ENCODE results near the gene ACAD8.

DNA sequence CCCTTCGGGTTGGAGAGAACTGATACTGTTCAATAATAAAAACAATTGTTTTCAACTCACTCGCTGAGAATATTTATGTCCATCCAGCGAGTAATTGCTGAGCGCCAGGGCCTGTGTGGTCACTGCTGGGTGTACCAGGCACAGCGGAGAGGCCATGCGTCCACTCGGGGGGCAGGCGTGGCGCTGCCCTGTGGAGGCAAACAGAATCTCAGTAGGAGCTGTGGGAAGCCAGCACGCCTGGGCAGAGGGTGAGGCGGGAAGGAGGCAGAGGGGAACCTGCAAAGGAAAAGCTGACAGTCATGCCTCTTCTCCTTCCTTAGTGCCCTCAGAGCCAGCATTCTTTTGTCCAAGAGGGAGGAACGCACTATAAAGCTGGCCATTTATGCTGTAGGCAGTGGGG, 34.2 kb downstream of the ACAD8 start:
- TF ChIP-seq, protein P1, sequence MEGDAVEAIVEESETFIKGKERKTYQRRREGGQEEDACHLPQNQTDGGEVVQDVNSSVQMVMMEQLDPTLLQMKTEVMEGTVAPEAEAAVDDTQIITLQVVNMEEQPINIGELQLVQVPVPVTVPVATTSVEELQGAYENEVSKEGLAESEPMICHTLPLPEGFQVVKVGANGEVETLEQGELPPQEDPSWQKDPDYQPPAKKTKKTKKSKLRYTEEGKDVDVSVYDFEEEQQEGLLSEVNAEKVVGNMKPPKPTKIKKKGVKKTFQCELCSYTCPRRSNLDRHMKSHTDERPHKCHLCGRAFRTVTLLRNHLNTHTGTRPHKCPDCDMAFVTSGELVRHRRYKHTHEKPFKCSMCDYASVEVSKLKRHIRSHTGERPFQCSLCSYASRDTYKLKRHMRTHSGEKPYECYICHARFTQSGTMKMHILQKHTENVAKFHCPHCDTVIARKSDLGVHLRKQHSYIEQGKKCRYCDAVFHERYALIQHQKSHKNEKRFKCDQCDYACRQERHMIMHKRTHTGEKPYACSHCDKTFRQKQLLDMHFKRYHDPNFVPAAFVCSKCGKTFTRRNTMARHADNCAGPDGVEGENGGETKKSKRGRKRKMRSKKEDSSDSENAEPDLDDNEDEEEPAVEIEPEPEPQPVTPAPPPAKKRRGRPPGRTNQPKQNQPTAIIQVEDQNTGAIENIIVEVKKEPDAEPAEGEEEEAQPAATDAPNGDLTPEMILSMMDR (IDR thresholded peaks at IDR 0.05; ENCODE audit: low read depth, low read length), result no peak
- no peak for TF ChIP-seq EZH2phosphoT487 (IDR thresholded peaks at IDR 0.05; ENCODE audit: low read depth)
